SU-DHL-6 (cell line): ENCODE results near the gene MAST2.

Experiments used
- EZH2phosphoT487 ChIP-seq: fragments of 200-600 bp; sonication (generic), shearing (Covaris generic); conservative IDR thresholded peaks from 2 replicates; pipeline ENCODE4 v1.6.1; 2018; ENCODE audit warnings: mild to moderate bottlenecking, antibody characterized with exemption, low read length, moderate library complexity, mixed read lengths
- TF ChIP-seq, protein P1 (sequence below): fragments of 200-600 bp; sonication (generic); IDR thresholded peaks from one replicate; pipeline ENCODE4 v1.5.1; 2017; ENCODE audit warnings: antibody characterized with exemption, mild to moderate bottlenecking, low read length, moderate library complexity; ENCODE audit not compliant: insufficient read depth, poor library complexity, severe bottlenecking

DNA sequence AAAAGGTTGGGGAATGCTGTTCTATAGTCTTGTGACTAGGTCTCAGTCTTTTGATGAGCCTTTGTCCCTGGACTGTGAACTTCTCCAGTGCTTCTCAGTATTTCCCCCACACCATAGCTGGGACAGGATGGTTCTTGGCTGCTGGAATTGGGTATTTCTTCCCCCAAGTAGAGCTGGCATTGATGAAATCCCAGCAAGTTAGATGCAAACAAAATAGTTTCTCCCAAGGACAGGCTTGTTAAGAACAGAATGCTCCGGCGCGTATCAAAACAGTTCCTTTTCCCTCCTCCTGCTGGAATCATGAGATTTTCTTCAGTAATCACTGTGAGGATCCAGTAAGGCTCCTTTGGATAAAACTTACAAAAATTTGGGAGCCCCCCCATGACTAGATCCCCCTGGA is 166.5 kb downstream of the MAST2 start:
- TF ChIP-seq, protein P1, sequence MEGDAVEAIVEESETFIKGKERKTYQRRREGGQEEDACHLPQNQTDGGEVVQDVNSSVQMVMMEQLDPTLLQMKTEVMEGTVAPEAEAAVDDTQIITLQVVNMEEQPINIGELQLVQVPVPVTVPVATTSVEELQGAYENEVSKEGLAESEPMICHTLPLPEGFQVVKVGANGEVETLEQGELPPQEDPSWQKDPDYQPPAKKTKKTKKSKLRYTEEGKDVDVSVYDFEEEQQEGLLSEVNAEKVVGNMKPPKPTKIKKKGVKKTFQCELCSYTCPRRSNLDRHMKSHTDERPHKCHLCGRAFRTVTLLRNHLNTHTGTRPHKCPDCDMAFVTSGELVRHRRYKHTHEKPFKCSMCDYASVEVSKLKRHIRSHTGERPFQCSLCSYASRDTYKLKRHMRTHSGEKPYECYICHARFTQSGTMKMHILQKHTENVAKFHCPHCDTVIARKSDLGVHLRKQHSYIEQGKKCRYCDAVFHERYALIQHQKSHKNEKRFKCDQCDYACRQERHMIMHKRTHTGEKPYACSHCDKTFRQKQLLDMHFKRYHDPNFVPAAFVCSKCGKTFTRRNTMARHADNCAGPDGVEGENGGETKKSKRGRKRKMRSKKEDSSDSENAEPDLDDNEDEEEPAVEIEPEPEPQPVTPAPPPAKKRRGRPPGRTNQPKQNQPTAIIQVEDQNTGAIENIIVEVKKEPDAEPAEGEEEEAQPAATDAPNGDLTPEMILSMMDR, result no peak
- no peak for TF ChIP-seq EZH2phosphoT487
